ENCODE results near the gene NOTUM. TPM values are rescaled to one million over a fixed set of nuclear protein-coding genes. Genes with fewer than 3 reads are reported as not detected.
"Not testable (repeated sequence)": the region's sequence is repeated elsewhere in the genome, so short reads cannot be mapped to it uniquely, and the experiment has no call there.

NOTUM gene
- total RNA-seq, 1 donor from 2014 or later, result under 0.01 TPM

DNA sequence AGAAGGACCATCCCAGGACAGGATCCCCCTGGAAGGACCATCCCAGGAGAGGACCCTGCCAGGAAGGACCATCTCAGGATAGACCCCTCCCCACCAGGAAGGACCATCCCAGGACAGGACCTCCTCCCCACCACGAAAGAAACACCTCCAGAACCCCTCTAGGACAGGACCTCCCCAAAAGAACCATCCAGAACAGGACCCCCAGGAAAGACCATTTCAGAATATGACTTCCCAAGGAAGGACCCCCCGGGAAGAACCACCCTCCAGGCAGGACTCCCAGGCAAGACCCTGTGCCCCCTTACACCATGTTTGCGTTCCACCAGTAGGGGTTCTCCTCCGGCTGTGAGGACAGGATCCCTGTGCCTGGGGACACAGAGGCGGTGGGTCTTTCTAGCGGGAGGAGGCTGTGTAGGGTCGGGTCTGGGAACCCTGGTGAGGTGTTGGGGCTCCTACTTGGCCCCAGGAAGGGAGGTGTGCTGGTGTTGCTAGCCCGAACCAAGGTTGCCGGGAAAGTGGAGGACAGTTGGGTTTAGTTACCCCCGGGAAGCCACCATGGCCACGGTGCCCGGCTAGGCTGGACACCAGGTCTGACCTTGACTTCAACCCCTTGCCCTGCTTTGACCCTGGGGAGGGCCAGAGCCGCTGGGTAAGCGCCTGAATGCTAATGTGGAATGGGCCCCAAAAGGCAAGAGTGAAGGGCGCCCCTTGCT is 2.2 kb downstream of the NOTUM start:
- no peak for DNase-seq (ENCODE audit: low read depth in 2 of 2)

DNA sequence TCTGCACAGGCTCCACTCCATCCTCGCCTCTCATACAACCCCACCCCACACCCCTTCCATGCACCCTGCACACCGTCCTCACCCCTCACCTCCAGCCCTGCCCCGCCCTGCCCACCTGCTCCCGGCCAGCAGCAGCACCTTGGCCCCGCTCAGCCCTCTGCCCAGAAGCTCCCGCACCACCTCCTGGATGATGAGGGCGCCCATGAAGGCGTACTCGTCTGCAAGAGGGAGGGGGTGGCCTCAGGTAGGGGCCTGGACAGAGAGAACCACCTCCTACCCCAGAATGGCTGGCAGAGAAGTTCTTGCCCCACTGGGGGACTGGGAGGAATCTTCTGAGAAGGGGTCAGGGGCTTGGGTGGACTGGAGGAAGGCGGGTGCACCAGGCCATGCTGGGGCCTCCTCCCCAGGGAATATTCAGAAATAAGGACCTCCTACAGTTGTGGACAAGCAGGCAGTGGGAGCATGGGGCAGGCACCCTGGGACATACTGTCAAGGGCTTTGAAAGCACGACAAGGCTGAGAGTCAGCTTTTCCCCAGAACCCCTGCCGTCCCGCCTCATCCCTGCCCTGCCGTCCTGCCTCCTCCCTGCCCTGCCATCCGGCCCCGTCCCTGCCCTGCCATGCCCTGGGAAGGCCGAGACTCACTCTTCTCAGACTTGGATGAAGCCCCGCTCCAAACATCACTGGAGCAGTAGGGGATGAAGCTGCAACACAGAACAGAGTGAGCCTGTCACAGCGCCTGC is 3.1 kb downstream of the NOTUM start:
- DNase-seq (ENCODE audit: low read depth in 2 of 2), result no peak

- DNase-seq (ENCODE audit: low read depth in 2 of 2), result no peak
Measured at GRCh38 chr17:81956607-81957589, 4.1 kb downstream of the NOTUM start.

DNA sequence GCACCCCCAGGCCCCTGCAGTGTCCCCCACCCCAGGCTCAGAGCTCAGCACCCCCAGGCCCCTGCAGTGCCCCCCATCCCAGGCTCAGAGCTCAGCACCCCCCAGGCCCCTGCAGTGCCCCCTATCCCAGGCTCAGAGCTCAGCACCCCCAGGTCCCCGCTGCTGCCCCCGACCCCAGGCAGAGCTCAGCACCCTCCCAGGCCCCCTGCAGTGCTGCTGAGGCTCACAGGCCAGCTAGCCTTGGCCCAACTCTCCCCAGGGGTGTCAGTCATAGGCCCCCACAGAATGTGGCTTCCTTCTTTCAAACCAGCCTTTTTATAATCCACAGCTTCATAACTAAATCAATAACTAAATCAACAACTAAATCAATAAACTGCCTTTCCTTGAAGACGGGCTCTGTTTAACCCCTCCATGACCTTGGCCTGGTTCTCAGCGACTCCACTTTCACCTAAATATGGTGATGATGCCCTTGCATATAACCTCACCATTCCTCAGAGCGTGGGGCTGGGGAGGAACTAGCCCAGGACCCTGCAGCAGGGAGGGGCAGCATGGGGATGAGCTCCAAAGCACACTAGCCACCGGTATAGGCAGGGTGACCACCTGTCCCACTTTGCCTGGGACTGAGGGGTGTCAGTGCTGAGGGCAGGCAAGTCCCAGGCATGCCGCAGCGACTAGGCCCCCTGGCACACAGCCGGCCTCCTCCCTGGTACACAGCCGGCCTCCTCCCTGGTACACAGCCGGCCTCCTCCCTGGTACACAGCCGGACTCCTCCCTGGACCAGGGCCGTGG is 5.0 kb downstream of the NOTUM start:
- no peak for DNase-seq (ENCODE audit: low read depth in 2 of 2)

GRCh38 chr17:81955058-81955681 is 5.8 kb downstream of the NOTUM start:
- DNase-seq (ENCODE audit: low read depth in 2 of 2), result no peak

DNA sequence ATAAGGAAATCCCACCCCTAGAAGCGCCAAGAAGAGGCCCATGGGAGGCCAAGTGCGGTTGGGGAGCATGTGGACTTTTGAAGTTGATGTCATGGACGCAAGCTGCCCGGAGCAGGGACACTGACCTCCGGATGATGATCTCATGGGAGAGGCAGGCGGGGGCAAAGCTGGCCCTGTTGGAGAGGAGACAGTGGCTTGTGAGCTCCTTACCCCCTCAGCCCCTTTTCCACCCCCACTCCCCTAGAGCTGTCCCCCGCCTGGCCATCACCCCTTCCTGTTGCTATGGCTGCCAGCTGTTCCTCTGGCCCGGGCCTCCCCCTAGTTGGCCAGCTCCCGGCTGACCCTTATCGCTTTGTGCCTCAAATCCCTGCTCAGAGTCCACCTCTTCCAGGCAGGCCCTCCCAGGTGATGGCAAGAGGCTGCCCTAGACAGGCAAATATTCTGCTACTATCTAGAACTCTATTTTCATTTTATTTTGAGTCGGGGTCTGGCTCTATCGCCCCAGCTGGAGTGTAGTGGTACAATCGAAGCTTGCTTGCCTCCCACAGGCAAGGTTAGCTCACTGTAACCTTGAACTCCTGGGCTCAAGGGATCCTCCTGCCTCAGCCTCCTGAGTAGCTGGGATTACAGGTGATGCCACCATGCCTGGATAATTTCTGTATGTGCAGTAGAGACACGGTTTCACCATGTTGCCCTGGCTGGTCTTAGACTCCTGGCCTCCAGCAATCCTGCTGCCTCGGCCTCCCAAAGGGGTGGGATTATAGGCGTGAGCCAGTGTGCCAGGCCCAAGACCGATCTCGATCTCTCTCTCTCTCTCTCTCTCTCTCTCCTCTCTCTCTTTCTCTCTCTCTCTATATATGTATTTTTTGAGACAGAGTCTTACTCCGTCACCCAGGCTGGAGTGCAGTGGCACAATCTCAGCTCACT is 6.6 kb downstream of the NOTUM start:
- DNase-seq (ENCODE audit: low read depth in 2 of 2), result no peak

DNA sequence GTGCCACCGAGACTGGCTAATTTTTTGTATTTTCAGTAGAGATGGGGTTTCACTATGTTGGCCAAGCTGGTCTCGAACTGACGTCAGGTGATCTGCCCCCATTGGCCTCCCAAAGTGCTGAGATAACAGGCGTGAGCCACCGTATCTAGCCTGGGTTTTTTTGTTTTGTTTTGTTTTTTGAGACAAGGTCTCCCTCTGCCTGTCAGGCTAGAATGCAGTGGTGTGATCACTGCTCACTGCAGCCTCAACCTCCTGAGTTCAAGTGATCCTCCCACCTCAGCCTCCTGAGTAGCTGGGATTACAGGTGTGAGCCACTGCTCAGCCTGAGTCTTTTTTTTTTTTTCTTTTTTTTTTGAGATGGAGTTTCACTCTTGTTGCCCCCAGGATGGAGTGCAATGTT is 7.5 kb downstream of the NOTUM start:
- DNase-seq (ENCODE audit: low read depth in 2 of 2), result not testable (repeated sequence)

GRCh38 chr17:81952792-81953228 is 8.2 kb downstream of the NOTUM start:
- DNase-seq (ENCODE audit: low read depth in 2 of 2), result no peak

DNA sequence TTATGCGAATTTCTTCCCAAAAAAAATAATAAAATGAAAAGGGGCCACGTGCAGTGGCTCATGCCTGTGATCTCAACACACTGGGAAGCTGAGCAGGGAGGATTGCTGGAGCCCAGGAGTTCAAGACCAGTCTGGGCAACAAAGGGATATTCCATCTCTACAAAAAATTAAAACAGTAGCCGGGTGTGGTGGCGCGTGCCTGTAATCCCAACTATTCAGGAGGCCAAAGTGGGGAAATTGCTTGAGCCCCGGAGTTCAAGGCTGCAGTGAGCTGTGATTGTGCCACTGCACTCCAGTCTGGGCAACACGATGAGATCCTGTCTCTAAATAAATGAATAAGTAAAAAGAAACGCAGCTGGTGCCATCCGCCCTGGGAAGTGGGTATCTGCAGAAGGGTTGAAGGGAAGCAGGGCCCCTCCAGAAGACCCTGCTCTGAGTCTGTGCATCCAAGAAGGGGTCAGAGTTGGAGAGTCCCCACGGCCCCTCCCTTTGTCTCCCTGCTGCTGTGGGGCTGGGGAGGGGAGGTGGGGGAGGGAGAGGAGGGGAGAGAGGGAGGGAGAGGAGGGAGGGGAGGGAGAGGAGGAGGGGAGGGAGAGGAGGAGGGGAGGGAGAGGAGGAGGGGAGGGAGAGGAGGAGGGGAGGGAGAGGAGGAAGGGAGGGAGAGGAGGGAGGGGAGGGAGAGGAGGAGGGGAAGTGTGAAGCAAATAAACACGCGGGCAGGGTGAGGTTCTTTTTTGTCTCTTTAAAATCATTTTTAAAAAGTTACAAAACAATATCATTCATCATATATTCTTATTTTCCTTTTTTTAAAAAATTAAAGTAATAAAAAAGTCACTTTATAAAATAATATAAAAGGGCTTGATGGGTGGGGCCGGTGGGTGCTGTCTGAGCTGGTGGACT is 9.0 kb downstream of the NOTUM start:
- DNase-seq (ENCODE audit: low read depth in 2 of 2), result no peak

DNA sequence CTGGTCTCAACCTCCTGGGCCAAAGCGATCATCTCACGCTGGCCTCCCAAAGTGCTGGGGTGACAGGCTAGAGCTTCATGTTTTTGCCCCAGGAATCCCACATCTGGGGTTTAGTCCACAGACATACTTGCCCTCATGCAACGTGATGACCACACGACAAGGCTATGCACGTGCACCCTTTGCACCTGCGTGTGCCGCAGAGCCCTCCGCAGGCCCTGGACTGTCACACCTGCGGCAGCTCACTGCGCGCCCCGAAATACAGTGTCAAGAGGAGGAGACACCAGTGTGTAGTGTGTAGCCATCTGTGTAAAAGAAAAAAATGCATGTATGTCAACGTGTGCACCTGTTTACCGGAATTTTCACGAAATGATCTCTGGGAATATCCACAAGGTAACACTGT is 10.5 kb downstream of the NOTUM start:
- no peak for DNase-seq (ENCODE audit: low read depth in 2 of 2)

DNA sequence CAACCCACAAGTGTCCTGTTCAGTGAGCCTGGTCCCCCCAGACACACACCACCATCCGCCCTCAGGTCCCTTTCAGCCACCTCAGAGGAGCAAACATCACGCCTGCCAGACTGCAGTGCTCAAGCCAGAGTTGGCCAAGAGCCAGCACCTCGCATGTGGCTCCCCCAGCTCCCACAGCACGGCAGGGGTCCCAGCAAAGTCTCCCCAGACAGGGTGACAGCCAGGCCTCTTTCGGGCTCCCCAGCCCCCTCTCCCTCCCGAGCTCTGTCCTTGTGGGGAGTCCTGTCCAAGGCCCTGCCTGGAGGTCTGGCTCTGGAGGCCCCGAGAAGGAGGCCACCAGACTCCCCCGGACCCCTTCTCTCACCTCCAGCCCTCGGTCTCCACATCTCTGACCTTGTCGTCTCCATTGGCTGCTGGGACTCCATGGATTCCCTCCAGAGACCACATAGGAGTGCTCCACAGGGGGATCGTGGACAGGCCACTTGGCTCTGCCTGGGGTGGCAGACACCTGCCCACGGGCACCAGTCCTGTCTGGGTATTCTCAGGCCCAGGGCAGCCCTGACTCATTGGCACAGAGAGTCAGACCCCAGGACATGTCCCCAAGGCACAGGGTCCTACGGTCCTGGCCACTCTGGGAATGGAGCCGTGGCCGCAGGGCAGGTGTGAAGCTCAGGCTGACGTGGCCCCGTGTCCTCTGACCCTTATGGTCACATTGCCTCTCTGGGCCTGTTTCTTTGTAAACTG is 12.2 kb downstream of the NOTUM start:
- no peak for DNase-seq (ENCODE audit: low read depth in 2 of 2)

GRCh38 chr17:81947189-81947588 is 13.8 kb downstream of the NOTUM start, which contains the start of gene MYADML2:
MYADML2 (minus strand) TSS chr17:81947233; CDS start chr17:81941741, 5,492 bp downstream.
- DNase-seq (ENCODE audit: low read depth in 2 of 2), result no peak

GRCh38 chr17:81944858-81945257 is 16.1 kb downstream of the NOTUM start:
- no peak for DNase-seq (ENCODE audit: low read depth in 2 of 2)

- DNase-seq (ENCODE audit: low read depth in 2 of 2), result no peak
Measured at GRCh38 chr17:81942167-81942553, 18.8 kb downstream of the NOTUM start.

DNA sequence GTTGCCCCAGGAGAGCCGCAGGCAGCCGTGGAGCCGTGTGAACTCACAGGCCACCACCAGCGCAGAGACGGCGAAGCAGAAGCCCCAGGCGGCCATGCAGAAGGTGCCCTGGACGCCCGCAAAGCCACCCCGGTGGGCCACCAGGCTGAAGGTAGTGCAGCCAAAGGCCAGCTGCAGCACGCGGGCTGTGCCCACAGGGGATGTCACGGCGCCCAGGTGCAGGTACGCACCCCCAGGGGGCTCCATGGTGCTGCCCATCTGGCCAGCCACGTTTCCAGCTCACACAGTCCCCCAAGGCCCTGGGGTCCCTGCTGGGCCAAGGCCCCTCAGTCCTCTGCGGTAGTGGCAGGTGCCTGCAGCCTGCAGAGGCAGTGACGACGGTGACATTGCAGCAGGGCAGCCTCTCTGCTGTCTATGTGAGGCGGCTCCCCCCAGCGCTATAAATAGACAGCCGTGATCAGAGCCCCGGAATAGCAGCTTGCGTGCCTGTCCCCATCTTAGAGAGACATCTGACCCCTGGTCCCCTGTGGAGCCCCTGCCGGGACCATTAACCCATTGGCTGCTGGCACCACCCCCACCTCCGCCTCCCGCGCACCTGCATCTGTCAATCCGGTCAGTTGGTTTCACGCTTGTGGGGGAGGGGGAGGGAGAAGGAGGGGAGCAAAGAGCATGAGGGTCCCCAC is 19.4 kb downstream of the NOTUM start:
- no peak for DNase-seq (ENCODE audit: low read depth in 2 of 2)

- no peak for DNase-seq (ENCODE audit: low read depth in 2 of 2)
Measured at GRCh38 chr17:81940538-81941483, 20.2 kb downstream of the NOTUM start.

Data from dermis microvascular lymphatic vessel endothelial cell (primary cell).